Measurements from ENCODE around the gene ZSCAN32.

ZSCAN32 gene

DNA sequence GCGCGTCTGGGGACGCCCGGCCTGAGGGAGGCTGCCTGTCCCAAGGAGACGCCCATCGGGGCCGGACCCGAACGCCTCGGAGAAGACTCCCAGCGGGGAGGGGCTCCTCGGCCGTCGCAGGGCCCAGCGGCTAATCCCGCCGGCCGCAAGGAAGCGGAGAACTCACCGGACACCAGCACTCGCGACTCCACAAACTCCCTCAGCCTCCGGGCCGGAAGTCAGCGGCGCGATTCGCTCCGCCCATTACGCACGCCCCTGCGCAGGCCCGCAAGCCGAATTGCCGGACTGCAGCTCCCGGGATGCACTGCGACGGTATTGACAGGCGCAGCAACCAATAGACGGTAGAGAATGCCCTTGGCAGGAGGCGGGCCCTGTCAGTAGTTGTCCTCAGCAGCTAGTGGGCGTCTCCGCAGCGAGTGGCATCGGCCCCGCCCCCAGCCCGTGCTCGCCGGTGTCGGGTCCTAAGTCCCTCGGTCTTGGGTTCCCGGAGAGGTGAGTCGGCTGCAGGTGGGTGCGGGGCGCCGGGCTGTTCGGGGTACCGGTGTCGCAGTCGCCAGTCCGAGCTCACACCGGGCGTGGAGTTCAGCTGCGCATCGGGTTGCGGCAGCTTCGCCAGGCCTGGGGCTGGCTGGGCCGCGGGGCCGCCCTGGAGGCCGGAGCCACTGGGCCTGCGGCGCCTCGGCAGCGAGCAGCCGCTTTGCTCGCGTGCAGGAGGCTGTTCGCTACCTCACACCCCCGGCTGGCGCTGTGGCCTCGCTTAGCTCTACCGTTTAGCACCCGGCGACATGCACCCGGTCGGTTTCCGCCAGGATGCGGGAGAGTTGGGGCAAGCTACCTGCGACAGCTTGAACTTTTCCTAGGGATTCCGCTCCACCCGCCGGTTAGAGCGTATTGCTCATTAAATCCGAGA is at the start of gene ZSCAN32, which contains the start of gene ZNF174:
Gene ZSCAN32, minus strand, starts transcription at position 226 of the 910 bp plus-strand sequence. CDS start 3,447 bp downstream, outside the sequence.
Gene ZNF174, plus strand, starts transcription at position 437 of the 910 bp plus-strand sequence. CDS start 790 bp downstream, outside the sequence.
- DNase-seq, result peak; percentile 99

DNA sequence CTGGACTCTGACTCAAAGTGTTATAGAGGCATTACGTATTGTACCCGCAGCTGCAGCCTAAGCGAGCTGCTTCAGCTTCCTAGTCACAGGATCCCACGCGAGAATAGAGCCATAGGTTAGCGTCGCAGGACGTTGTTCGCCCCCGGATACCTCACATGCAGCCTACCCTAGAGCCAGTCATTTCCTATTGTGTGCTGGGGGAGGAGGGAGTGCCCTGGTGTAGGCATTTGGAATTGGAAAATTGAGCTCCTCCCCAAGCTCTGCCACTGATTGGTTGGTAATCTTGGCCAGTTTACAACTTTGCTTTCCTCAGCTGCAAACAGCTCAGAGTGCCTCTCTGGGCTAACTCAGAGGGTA is 43.2 kb upstream of the ZSCAN32 start:
- peak; percentile 37 for DNase-seq

DNA sequence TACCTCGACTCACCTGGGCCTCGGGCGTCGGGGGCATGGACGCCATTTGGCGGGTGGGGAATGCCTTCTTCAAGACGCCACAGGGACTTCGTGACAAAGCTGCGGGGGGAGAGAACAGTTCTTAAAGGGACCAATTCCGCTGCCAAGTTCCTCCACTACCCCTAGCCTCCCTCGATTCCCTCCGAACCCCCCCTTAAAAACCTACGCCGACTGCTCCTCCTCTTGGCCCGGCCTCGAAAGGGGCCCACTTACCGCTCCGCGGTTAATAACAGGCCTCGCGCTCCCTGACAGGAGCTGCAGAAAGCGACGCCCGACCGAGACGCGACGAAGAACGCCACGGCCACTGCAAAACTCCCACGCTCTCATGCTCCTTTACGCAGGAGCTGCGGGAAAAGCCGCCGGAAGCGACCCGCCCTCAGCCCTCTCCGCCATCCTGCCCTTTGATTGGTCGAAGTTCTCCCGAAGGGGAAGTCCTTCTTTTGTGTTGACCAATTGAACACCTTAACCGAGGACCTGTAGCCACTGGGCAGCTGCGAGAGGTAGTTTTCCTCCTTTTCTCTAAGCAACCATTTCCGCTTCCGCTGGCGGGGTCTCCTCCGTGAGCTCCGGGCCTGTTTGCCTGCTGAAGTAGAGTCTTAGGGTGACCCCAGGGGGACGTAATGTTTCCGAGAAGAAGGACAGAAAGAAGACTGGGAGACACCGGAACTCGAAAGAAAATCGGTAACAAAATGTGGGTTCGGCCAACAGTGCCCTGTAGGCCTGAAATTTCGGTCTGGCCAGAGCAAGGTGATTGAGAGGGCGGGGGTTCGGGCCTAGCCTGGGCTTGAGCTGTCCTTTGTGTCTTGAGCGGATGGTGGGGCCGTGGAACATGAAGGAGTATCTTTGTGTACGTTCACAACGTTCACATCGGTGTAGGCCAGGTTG is 42.6 kb upstream of the ZSCAN32 start, which contains the start of the genes NAA60 and ZNF597:
Gene NAA60, plus strand, starts transcription at position 573 of the 924 bp plus-strand sequence. CDS start 32,548 bp downstream, outside the sequence.
Gene ZNF597, minus strand, starts transcription at position 397 of the 924 bp plus-strand sequence. Its CDS starts 351 bp downstream, at position 46.
- DNase-seq, result peak; percentile 94

DNA sequence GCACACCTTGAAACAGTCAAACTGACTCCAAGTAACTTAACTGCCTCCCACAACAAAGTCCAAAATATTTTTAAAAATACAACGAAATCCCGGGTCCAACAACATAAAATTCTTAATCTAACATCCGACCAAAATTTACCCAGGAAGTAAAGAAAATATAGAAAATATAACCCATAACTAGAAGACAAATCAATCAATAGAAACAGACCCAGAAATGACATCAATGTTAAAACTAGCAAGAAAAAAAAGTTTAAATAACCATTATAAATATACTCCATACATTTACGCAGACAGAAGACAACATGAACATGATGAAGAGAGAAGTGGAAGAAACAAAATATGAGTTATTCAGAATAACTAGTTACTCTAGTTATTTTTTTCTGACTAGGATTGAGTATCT is 38.8 kb upstream of the ZSCAN32 start:
- no peak for DNase-seq

DNA sequence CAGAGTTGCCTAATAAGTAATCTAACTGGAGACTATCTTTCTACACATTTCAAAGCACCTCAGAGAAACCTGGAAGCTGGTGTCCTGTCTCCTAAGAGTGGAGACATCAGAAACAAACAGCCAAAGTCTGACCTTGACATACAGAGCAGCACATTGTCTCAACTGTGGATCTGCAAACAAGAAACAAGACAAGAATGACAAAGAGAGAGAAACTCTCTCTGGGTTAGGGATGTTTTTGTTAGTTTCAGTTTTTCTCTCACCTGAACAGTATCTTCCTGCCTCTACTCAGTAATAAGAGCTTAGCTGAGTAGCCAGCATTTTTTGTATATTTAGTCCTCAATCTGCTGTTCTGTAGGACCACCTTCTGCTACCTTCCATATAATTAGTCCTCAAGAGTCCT is 33.6 kb upstream of the ZSCAN32 start:
- no peak for DNase-seq

DNA sequence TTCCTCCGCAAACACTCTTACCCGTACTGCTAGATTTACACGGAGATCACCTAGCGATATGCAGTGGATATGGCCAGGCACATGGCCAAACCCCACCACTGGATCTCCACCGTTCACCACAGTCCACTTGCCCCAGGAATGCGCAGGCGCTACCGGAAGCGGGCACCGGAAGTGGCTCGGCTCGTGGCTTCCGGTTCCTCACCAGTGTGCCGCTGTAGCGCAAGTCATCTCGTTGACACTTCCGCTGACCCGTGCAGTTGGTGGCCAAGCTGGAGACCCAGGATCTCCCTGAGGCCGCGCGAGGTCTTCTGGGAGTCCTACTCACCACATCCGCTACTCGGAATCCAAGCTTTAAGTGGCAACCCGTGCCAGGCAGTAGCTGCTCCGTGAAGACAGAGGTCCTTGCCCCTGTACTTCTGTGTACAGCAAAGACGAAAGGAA is 31.0 kb upstream of the ZSCAN32 start:
- DNase-seq, result peak; percentile 95

DNA sequence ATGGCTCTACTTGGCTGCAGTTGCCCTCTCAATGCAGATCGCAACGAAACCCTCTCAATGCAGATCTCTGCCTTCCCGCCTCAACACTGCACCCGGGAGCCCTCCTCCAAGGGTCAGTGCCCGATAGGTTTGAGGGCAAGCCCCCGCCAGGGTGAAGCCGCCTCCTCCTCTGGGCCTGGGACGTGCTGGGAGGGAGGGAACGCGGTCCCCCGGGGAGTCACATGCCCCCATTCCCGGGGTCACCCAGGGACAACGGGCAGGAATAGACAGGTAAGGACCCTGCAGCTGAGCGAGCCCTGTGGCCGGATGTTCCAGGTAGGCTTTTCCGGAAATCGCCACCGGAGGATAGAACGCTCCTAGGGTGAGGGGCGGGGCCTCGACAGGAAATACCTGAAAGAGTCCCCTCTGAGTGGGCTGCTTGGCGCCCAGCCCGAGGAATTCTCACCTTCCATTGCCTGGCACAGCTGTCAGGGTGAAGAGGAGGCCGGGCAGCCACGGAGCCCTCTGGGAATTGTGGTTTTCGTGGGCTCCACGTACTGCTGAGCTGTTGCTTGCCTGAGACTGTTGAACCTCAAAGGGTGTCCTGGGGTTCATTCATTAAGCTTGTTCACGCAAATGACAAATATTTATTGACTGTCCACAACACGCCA is 13.1 kb upstream of the ZSCAN32 start:
- DNase-seq, result no peak

DNA sequence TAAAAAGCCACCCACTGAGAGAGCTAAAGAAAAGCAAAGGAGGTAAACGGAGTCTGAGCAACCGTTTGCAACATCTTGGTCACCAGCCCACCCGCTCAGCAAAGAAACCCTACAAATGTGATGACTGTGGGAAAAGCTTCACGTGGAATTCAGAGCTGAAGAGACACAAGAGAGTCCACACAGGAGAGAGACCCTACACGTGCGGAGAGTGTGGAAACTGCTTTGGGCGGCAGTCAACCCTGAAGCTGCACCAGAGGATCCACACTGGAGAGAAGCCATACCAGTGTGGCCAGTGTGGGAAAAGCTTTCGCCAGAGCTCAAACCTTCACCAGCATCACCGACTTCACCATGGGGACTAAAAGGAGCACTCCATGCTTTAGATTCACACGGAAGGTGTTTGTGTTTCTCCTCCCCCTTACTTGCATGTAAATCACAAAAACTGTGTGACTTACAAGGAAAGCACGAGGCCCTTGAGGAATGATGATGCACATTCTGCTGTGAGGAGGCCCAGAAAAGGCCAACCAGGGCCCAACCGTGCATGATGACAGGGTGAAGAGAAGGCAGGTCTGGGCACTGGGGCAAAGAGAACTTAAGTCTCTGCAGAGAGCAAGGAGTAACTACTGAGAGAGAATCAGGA is 7.9 kb upstream of the ZSCAN32 start:
- no peak for DNase-seq

DNA sequence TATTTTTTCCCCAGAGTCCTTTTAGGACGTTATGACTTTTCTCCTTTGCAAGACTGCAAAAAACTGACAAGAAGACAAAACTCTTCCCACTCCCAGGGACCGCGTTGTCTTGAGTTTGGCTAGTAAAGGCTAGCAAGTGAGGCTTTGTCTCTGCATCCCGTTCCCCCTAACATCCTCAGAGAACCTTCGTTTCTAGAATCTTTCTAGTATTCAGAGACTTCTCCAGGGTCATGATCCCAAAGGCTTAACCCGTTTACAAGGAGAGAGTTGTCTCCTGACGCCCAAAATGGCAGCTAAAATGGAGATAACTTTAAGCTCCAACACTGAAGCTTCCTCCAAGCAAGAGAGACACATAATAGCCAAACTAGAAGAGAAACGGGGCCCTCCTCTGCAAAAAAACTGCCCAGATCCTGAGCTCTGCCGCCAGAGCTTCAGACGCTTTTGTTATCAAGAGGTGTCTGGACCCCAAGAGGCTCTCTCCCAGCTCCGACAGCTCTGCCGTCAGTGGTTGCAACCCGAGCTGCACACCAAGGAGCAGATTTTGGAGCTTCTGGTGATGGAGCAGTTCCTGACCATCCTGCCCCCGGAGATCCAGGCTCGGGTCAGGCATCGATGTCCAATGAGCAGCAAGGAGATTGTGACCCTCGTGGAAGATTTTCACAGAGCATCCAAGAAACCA is 1.1 kb upstream of the ZSCAN32 start:
- no peak for DNase-seq

DNA sequence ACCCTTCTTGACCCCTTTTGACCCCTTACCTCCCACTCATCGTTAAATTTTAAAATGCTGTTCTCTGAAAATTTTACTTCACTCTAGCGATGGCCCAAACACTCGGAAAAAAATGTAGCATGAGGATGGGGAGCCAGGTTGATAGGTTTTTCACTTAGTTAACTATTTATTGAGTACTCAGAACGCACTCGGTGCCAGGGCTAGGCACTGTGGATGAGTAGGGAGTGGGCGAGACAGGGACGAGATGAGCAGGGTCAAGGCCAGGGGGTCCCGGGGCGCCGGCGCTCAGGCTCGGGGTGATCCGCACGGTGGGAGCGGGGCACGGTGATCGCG is 392 bp downstream of the ZSCAN32 start:
- DNase-seq, result no peak

DNA sequence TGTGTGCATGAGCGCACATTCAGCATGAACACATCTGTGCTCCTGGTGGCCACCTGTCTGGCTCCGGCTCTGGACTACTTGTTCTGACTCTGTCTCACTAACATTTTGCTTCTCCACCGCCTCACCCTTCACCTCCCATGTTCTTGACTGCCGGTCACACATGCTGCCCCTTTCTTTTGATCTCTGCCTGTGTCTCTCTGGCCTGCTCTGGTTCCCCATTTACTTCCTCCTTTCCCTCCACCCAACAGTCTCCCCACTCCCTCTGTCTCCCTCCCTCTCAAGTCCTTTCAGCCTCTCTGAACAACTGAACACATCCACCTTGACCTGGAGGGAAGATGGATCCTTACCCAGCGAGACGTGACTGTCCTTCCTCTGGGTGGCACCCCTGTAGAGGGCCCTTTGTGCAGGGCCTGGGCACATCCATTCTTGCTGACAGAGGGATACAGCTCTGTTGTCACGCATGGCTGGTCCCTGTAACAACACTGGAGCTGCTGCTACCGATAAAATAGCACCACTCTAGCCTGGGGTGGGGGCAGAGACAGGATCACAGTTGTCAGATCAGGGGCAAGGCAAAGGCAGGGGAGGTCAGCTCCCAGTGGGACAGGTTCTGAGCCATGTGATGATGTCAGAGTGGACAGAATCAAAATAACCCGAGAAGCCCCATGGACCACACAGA is 11.0 kb downstream of the ZSCAN32 start:
- no peak for DNase-seq

DNA sequence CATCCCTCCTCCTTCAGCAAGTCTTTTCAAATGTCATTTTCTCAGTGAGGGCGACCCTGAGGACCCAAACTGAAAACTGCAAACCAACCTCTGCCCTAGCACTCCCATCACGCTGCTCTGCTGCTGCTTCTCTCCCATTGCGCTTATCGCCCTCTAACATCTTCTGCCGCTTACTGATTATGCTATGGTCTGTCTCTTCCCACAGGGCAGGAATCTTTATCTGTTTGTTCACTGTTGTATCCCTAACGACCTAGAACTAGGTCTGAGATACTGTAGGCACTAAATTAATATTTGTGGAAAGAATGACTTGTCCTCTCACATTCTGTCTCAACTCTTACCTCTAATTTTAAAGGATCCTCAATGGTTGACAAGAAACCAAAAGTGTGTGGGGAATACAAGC is 12.5 kb downstream of the ZSCAN32 start:
- no peak for DNase-seq

DNA sequence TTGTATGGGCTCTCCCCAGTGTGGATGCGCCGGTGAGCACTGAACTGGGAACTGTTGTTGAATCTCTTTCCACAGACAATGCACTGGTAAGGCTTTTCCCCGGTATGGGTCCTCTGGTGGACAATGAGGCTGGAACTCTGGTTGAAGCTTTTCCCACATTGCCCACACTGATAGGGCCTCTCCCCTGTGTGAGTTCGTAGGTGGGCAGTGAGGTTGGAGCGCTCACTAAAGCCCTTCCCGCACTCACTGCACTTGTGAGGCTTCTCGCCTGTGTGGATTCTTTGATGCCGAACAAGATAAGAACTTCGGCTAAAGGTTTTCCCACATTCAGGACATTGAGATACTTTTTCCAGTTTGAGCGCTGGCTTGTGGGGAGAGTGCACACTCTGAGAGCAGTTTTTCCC is 17.8 kb downstream of the ZSCAN32 start:
- no peak for DNase-seq

DNA sequence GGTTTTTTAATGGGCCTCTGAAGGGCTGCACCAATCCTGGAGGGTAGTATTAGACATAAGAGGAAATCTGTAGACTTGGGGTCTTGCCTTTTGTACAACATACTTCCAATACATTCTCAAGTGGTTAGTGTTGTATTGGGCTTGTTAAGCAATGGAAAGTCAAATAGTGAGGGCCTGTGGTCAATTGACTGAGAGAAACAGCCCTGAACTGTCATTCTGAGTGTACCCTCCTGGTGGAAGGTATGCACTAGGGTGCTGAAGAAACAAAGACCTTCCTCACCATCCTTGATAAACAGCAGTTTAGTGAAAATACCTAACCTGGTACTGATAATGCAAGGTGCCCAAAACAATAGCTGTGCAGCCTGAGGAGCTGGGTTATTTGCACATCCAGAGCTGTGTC is 22.9 kb downstream of the ZSCAN32 start:
- no peak for DNase-seq

DNA sequence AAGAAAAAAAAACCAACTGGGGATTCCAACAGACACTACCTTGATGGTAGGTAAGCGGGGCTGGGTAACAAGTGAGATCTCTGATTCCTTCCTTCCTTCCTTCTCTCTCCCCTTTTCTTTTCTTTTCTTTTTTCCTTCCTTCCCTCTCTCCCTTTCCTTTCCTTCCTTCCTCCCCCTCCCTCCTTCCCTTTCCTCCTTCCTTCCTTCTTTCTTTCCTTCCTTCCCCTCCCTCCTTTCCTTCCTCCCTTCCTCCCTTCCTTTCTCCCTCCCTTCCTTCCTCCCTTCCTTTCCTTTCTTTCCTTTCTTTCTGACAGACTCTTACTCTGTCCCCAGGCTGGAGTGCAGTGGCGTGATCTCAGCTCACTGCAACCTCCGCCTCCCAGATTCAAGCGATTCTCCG is 25.1 kb downstream of the ZSCAN32 start:
- DNase-seq, result no peak

DNA sequence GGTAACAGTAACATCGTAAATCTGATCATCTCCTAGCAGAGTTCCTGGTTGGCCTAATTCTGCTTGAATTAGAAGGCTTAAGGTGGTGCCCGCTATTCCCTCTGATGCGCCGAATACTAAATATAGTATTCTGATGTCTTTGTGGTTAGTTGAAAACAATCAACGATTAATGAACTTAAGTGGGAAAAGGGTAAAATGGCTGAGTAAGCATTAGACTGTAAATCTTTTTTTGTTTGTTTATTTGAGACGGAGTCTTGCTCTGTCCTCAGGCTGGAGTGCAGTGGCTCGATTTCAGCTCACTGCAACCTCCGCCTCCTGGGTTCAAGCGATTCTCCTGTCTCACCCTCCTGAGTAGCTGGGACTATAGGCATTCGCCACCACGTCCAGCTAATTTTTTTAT is 31.7 kb downstream of the ZSCAN32 start:
- no peak for DNase-seq

DNA sequence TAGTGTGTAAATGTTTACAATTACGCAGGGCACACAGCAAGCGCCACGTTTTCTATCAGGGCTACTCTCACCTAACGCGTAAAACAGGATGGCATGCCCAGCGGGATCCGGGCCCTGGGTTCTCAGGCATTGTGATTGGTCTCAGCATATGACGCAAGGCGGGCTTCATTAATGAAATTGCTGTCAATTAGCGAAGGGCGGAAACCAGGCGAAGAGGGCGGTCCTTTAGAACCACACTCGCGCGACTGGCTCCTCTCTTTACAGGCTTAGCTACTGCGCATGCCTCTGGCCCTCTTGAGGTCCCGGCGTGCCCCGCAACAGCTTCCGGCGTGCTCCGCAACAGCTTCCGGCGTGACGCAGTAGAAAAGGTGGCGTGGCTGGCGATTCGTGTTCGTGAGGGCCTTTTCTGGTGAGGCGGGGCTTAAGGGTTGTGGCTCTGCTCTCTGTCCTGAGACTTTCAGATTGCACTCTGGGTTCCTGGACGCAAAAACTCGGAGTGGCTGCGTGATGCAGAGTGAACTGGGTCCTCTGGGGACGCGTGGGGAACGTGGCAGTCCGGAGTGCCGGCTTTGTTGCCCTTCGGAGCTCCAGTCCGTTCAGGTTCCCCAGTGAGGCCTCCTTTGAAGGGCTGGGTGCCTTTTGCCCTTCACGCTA is 35.9 kb downstream of the ZSCAN32 start:
- peak; percentile 96 for DNase-seq

DNA sequence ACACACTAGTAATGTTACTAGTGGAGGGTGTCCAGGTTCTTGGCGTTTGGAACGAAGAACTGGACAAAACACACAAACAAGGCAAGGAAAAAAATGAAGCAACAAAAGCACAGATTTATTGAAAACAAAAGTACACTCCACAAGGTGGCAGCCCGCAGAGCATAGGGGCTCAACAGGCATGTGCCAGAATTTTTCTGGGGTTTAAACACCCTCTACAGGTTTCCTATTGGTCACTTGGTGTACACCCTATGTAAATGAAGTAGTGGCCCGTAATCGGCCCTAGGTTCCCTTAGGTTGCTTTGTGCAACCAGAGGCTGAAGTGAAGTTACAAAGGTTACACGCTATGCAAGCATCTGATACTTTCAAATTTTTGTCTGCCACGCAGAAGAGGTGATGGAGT is 37.0 kb downstream of the ZSCAN32 start:
- DNase-seq, result peak; percentile 10

DNA sequence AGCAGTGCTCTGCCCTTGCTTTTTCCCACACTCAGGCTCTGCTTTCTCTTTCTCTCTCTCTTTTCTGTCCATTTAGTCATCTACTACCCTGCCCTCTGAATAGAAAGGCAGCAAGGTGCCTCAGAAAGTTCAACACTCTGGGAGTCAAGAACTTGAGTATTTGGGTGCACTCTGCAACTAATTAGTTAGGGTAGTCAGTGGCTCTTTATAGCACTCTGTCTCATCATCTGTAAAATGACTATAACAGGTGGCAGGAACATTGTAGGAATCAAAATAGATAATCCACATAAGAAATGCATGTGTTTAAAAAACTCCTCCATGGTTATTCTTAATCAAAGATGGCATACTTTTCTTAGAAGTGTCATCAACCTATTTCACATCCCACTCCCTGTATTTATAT is 37.9 kb downstream of the ZSCAN32 start:
- no peak for DNase-seq

DNA sequence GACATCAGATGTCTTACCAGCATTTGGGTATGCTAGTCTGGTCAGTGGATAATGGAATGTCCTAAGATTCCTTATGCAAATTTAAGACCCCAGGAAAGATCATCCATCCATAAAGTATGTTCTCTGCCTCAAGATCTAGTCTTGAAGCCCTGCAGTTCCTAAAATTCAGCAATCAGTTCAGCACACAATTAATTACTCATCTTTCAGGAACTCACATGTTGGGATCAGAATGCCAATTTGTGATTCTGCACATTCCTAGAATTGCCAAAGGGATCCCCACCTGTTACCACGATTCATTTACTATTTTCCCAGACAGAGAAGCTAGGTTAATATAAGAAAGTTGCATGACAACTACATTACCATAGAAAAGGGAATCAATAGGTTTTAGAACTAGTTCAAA is 41.9 kb downstream of the ZSCAN32 start:
- no peak for DNase-seq

DNA sequence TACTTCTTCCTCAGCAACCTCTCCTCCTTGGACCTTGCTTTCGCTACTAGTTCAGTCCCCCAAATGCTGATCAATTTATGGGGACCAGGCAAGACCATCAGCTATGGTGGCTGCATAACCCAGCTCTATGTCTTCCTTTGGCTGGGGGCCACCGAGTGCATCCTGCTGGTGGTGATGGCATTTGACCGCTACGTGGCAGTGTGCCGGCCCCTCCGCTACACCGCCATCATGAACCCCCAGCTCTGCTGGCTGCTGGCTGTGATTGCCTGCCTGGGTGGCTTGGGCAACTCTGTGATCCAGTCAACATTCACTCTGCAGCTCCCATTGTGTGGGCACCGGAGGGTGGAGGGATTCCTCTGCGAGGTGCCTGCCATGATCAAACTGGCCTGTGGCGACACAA is 44.7 kb downstream of the ZSCAN32 start:
- no peak for DNase-seq

Measured in MV-4-11 (cell line).